Suppressor macrophage treated with lipopolysaccharide for 1 hour (primary cell): ENCODE measurements around the gene CTXN1.
"Not testable (repeated sequence)": the region's sequence is repeated elsewhere in the genome, so short reads cannot be mapped to it uniquely, and the experiment has no call there.

Experiments
- DNase-seq, 3 donors: peaks; one replicate each; pipeline ENCODE4 v3.0.0-alpha.2; 2020 to 2022

The CTXN1 gene

GRCh38 chr19:7926021-7926726 lies at the start of gene CTXN1:
Gene CTXN1 (minus strand): TSS chr19:7926135. CDS start chr19:7925538, 597 bp downstream.
- DNase-seq, result peak; percentile 50 to 87 (median 73)

GRCh38 chr19:7975037-7975436 lies 49.1 kb upstream of the CTXN1 start:
- no peak for DNase-seq

GRCh38 chr19:7973883-7974282 lies 47.9 kb upstream of the CTXN1 start:
- no peak for DNase-seq

- DNase-seq, result no peak
Measured at GRCh38 chr19:7971553-7972520, 45.9 kb upstream of the CTXN1 start.

GRCh38 chr19:7970716-7971448 lies 44.9 kb upstream of the CTXN1 start:
- DNase-seq, result peak; percentile 57 to 75 (median 62)

GRCh38 chr19:7969555-7969939 lies 43.6 kb upstream of the CTXN1 start:
- no peak for DNase-seq

- no peak for DNase-seq
Measured at GRCh38 chr19:7968796-7969554, 43.0 kb upstream of the CTXN1 start.

- no peak for DNase-seq
Measured at GRCh38 chr19:7968008-7968795, 42.3 kb upstream of the CTXN1 start.

- DNase-seq, result no peak
Measured at GRCh38 chr19:7965921-7966665, 40.2 kb upstream of the CTXN1 start.

- no peak for DNase-seq
Measured at GRCh38 chr19:7965259-7965841, 39.4 kb upstream of the CTXN1 start.

GRCh38 chr19:7963566-7963965 lies 37.6 kb upstream of the CTXN1 start:
- DNase-seq, result no peak

- DNase-seq, result no peak
Measured at GRCh38 chr19:7962644-7963268, 36.8 kb upstream of the CTXN1 start.

- no peak for DNase-seq
Measured at GRCh38 chr19:7961920-7962626, 36.1 kb upstream of the CTXN1 start.

GRCh38 chr19:7961082-7961481 lies 35.1 kb upstream of the CTXN1 start:
- not testable (repeated sequence) for DNase-seq

- no peak for DNase-seq
Measured at GRCh38 chr19:7959211-7959610, 33.3 kb upstream of the CTXN1 start.

- DNase-seq, result no peak
Measured at GRCh38 chr19:7955696-7956095, 29.8 kb upstream of the CTXN1 start.

- no peak for DNase-seq
Measured at GRCh38 chr19:7953576-7953975, 27.6 kb upstream of the CTXN1 start.

- peak; percentile 25 to 44 (median 35) for DNase-seq
Measured at GRCh38 chr19:7953060-7953459, 27.1 kb upstream of the CTXN1 start.

- no peak for DNase-seq
Measured at GRCh38 chr19:7947939-7948338, 22.0 kb upstream of the CTXN1 start.
